Activated naive CD4-positive, alpha-beta T cell treated with anti-CD3 and anti-CD28 coated beads, Interleukin-2, amount 50 U/mL, for 72 hours (primary cell): ENCODE results near the gene ZBTB44. TPM values are rescaled to one million over a fixed set of nuclear protein-coding genes. Genes with fewer than 3 reads are reported as not detected.
"Not testable (repeated sequence)": the region's sequence is repeated elsewhere in the genome, so short reads cannot be mapped to it uniquely, and the experiment has no call there.

Experiments
- ATAC-seq, 2 donors: fragments of 150-1000 bp; cut with Tn5 transposase; 2 replicates each; pipeline ENCODE4 v1.10.0; 2021; ENCODE audit warnings: mild to moderate bottlenecking in 2 of 2, moderate library complexity in 2 of 2
- DNase-seq, 2 donors: peaks; one replicate each; pipeline ENCODE4 v3.0.0; 2021 to 2022; ENCODE audit warnings: low spot score in 2 of 2
- H3K27ac Mint-ChIP-seq, 2 donors: one replicate each; pipeline ENCODE4 v1.8.0; 2022; ENCODE audit warnings: mild to moderate bottlenecking in 2 of 2, mixed read lengths in 2 of 2
- H3K36me3 Mint-ChIP-seq, 2 donors: one replicate each; pipeline ENCODE4 v1.8.0; 2022; ENCODE audit warnings: mixed read lengths in 2 of 2
- H3K9me3 Mint-ChIP-seq, 2 donors: one replicate each; pipeline ENCODE4 v1.8.0; 2022; ENCODE audit warnings: mixed read lengths in 2 of 2
- total RNA-seq, 2 donors: library from RNA; stranded (reverse); gene quantifications; one replicate each; pipeline ENCODE4 v1.2.3, GENCODE V29; 2022

Gene ZBTB44
- total RNA-seq, 2 donors from 2014 or later, result 43.4 to 47.2 TPM

DNA sequence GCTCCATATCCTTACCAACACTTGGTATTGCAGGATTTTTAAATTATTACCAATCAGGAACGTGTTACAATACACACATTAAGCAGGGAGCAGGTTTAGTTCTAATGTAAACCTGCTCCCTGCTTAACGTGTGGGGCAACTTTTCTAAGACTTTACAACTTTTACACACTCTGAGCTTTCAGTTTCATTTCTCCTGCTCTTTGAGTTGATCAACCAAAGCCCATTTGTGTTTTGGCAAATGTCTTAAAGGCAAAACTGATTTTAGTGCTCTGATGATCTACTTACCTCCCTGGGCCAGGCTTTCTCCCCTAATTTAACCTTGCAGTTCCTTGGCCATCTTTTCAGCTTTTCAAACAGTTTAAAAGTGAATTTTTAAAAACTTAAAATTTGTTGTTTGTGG is 70.9 kb downstream of the ZBTB44 start:
- no peaks in the 10 kb centered on the region for H3K36me3 Mint-ChIP-seq
- H3K9me3 Mint-ChIP-seq, result no peaks in the 10 kb centered on the region
- DNase-seq (no peak), ATAC-seq (no peak)
- H3K27ac Mint-ChIP-seq, result no peak overlapping the region

DNA sequence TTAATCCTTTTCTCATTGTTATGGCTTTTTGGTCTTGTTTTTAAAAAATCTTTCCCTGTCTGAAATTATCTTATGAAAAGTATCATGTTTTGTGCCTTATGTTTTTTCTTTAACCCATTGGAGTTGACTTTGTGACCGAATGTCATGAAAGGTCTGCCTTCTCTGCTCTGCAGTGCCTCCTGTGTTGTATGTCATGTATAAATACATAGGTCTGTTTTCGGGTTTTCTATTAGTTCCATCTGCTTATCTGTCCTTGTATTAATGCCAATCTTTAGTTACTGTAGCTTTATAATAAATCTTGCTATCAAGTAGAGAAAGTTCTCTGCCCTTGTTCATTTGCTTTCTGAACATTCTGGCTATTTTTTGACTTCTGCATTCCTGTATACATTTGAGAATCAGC is 73.0 kb downstream of the ZBTB44 start:
- ATAC-seq, result no peak
- Mint-ChIP-seq H3K27ac (no peak overlapping the region), H3K9me3 (no peaks in the 10 kb centered on the region), H3K36me3 (no peaks in the 10 kb centered on the region)
- no peak for DNase-seq

DNA sequence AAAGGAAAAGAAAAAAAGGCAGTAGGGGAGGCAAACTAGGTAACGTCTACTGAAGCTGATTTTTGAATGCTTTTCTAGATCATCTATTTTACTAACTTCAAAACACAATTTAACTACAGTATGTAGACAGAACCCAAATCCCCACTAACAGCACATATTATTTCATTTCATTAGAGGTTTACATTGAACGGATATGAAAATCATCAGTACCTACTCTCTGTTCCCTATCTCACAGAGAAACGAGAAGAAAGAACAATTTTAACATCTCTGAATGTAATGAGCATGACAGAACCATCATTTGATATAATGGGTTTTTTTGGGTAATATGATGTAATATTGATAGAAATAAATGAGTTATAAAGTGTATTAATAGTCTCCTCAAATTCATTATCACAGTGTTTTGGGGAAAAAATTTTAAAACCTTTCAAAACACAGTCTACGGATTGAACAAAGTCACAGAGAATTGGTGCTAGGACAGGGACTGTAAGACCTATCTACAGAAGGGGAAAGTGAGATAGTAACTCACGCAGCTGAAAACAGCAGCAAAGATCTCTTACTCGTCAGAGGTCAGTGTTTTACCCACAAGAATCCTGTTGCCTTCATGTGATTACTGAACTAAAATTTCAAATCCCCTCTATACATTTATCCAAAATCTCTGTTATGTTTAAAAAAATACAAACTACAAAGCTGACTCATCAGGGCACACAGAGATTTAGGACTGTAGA is 77.3 kb downstream of the ZBTB44 start:
- DNase-seq (no peak), ATAC-seq (no peak)
- Mint-ChIP-seq H3K27ac (no peak overlapping the region), H3K9me3 (no peaks in the 10 kb centered on the region), H3K36me3 (no peaks in the 10 kb centered on the region)

DNA sequence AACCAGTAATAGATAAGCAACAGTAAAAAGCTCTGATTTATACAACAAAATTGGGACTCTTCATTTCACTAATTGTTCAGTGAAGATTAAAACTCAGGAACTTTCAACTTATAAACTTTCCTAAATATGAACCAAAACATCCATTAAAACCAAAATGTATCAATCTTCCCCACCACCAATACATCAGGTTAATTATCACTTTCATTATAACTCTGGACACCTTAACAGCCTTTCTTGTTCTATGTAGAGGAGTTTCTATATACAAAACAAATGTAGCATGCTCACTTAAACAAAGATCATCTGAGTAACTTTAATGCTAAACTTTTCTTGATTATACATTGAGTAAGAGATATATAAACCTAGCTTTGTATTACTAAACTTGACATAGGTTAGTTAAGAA is 80.4 kb downstream of the ZBTB44 start:
- Mint-ChIP-seq H3K27ac (no peak overlapping the region), H3K36me3 (no peaks in the 10 kb centered on the region), H3K9me3 (no peaks in the 10 kb centered on the region)
- DNase-seq (no peak), ATAC-seq (no peak)

DNA sequence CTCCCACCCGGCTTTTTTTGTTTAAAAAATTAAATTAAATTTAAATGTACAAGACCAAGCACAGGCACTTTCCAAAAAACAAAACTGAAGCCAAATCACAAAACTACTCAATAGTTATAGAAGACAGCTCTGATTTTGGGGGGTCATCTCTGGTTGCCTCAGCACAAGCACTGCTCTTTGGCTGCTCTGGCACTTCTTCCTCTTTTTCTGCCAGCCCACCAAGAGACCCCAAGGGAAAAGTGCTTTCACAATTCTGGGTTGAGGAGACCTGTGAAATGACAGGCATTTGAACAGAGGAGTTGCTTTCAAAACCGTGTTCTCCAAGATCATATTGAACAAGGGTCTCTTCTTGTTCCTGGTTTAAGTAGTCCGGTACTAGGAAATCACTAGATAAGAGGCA is 80.8 kb downstream of the ZBTB44 start:
- not testable (repeated sequence) for H3K9me3 Mint-ChIP-seq, H3K36me3 Mint-ChIP-seq, ATAC-seq

DNA sequence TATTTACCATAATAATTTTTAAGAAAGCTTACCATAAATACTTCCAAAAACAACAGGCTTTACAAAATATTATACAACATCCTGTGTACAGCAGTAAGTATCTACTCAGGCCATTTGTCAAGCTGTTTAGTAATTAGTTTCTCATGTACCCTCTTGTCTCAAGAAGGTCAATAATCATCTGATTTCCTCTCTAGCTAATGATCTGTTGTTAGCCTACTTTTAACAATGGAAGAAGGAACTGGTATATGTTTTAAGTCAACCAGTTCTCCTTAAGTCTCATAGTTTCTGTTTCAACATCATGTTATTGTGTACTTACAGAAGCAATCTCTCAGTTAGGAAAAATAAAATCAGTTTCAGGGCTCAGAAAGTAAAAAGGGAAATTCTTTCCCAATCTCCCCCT is 81.2 kb downstream of the ZBTB44 start:
- not testable (repeated sequence) for ATAC-seq, DNase-seq, H3K36me3 Mint-ChIP-seq, H3K9me3 Mint-ChIP-seq, H3K27ac Mint-ChIP-seq

More for the DNA sequence above, 80.8 kb downstream of the ZBTB44 start:
- not testable (repeated sequence) for DNase-seq, H3K27ac Mint-ChIP-seq

DNA sequence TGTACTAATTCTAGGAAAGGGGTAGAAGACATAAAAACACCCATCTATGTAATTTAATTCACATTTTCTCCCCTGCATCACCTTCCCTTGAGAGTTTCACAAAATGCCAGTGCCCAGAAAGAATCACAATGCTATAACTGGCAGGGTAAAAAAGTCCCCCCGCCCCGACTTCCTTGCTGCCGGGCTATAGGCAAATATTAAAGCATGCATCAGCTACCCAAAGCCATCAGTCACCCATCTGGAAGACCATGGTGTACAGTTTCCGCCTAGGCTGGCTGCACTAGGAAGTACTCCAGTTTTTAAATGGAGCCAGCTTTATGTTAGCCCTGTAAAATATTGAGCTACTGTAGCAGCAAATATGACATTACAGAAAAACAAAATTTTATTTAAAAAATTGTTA is 87.3 kb downstream of the ZBTB44 start:
- DNase-seq (no peak), ATAC-seq (no peak)
- H3K27ac Mint-ChIP-seq, result peak overlapping the region in 1 of 2 donors; percentile 38
- no peaks in the 10 kb centered on the region for H3K36me3 Mint-ChIP-seq
- H3K9me3 Mint-ChIP-seq, result no peaks in the 10 kb centered on the region

DNA sequence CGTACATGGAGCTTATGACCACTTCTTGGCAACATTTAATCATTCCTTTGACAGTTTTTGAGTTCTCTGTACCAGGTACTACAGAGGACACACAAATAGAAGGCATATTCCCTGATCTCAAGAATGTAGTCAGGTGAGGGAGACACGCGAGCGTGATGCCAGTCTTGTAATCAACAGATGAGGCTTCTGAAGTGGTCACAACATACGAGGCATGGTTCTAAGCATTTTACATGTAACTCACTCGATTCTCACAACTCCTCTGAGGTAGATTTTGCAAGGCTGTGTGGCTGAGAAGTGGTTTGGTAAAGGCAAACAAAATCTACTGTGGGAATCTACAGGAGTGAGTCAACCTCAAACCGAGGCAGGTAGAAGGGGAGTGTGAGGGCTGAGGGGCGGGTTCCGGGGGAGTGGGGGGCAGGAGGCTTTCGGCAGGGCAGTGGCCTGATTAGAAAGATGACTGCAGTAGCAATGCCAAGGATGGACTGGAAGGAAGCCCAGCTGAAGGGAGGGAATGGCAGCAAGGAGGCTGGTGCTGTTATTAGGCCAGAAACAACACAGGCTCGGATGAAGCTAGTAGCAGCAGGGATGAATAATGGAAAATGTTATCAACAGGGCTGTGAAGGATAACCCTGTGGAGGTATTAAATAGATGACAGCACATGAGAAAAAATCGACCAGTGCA is 91.3 kb downstream of the ZBTB44 start:
- peak overlapping the region in 1 of 2 donors; percentile 48 for H3K27ac Mint-ChIP-seq
- no peaks in the 10 kb centered on the region for H3K9me3 Mint-ChIP-seq
- H3K36me3 Mint-ChIP-seq, result no peaks in the 10 kb centered on the region
- peak; percentile 35 to 37 for ATAC-seq
- no peak for DNase-seq

DNA sequence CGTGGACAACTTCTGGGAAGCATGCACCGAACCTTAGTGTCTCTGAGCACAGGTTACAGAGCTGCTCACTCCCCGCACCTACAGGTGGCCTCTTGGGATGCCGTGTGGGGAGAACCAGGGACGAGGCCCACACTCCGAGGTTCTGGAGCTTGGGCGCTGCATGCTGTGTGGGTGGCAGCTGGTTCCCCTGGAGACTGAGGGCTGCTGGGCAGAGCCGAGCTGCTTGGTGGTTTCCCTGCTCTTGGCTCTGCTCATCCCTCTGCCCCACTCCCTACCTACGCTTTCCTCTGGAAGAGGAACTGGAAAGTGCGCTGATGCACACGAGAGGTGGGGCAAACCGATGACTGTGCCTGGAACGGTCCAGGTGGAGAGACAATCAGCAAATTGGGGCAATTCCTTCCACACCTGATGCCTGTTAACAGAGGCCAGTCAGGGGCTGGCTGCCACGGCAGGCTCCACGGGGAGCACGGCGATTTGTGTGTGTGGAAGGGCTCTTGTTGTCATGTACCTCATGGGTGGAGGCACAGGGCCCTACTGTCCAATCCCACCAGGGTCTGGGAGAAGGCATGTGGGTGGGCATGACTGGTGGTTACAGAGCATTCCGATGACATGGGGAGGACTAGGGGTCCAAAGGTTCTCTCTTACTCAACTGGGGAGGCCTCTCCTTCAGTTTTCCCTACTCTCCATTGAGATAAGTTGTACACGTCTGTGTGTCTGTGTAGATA is 94.2 kb downstream of the ZBTB44 start:
- Mint-ChIP-seq H3K9me3 (no peaks in the 10 kb centered on the region), H3K36me3 (no peaks in the 10 kb centered on the region), H3K27ac (no peak overlapping the region)
- no peak for ATAC-seq
- no peak for DNase-seq

DNA sequence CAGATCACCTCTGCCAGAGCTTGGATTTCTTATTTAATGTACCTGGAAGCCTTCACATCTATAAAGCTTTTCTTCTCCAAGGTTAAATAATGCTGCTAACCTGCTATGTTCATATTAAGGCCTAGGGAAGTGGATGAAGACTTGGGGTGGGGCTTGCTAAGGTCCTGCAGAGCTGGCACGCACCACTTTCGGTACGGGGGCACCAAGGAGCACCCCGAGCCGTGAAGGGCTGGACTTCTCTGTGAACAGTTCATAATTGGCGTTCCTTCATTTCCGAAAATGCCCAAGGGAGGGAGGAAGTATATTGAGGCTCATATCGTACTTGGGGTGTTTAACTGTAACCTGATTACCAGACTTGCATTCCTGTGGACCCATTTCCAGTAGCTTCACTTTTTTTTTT is 95.6 kb downstream of the ZBTB44 start:
- H3K27ac Mint-ChIP-seq, result no peak overlapping the region
- DNase-seq (no peak), ATAC-seq (no peak)
- no peaks in the 10 kb centered on the region for H3K9me3 Mint-ChIP-seq
- H3K36me3 Mint-ChIP-seq, result no peaks in the 10 kb centered on the region

DNA sequence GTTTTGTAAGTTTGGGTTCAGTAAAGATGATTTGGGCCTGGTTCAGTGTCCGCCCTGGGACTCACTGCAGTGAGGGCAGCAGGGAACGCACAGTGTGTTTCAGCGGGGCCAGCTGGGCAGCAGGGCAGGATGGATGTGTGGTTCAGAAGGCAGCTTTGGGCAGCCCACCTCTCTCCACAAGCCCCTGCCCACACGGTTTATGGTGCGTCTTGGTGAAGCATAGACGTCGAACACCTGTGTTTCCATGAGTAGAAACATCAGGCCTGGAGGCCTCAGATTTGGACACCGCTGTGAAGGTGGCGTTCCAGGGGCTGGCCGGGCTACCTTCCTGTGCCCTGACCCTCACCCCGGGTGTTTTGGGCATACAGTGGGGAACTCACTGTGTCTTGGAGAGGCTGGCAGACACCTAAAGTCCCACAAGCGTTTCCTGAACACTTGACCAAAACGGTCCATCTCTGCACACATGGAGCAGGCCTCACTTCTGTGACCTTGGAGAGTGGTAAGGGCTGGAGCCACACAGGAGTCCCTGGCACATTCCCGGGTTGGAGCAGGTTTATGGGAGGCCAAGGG is 96.1 kb downstream of the ZBTB44 start:
- ATAC-seq, result no peak
- no peaks in the 10 kb centered on the region for H3K9me3 Mint-ChIP-seq
- no peak overlapping the region for H3K27ac Mint-ChIP-seq
- DNase-seq, result peak in 1 of 2 donors; percentile 30
- no peaks in the 10 kb centered on the region for H3K36me3 Mint-ChIP-seq

DNA sequence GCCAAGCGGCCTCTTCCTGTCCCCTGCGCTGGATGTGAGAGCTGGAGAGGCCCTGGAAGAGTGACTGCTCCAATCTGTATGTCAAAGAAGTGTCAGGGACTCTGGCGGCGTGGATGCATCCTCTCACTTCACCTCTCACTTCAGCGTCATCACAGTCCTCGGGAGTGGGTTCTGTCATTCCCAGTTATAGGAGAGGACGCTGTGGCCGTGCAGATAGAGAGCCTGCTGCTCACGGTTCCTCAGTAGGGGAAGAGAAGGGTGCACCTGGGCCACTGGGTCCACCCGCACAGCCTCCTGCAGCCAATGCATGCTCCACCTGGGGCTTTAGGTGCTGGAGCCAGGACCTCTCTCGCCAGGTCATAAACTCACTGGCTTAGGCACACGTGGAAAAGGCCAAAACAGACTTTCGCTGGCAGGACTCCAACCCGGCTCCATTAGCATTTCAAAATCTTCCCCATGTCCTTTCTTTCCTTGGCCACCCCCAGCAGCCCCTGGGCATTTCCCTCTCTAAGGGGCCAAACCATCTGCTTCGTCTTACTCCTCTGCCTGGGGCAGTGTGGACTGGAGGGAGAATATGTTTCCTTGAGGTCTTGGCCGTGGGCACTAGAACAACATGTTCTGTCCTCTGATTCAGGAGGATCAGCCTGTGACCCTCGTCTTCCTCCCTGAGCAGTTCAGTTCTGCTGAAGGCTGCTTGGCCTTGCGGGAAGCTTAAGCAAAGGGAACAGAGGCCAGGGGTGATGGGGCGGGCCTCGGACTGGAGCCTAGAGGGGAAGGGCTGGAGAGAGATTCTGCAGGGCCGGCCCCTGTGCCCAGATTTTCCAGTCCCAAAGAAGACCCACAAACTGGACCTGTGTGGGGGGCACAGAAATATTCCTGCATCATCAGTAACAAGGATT is 97.3 kb downstream of the ZBTB44 start:
- DNase-seq (peak in 1 of 2 donors; percentile 39), ATAC-seq (no peak)
- Mint-ChIP-seq H3K27ac (no peak overlapping the region), H3K36me3 (no peaks in the 10 kb centered on the region), H3K9me3 (no peaks in the 10 kb centered on the region)

DNA sequence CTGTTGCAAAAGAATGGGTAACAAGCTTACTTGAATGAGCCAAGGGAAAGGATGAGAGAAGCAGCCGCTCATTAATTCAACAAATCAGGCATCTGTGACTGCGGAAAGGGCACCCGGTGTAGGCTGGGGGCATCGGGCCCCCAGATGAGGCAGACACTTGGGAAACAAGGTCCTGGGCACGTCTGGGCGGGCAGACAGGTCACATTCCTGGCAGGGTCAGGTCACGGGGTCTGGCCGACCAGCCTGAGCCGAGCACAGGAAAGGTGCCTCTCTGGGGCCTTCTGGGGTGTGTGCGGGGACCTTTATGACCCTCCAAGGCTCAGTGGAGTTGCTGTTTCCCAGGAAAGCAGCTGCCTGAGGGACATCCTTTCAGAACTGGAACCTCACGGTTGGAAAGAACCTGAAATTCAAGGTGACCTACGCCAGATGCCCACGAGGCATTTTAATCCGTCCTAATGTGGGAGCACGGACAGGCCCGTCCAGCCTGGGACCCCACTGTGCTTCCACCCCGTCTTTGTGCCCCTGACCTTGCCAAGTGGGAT is 98.1 kb downstream of the ZBTB44 start:
- no peak for ATAC-seq
- DNase-seq, result peak in 1 of 2 donors; percentile 49
- Mint-ChIP-seq H3K9me3 (no peaks in the 10 kb centered on the region), H3K36me3 (no peaks in the 10 kb centered on the region), H3K27ac (no peak overlapping the region)

DNA sequence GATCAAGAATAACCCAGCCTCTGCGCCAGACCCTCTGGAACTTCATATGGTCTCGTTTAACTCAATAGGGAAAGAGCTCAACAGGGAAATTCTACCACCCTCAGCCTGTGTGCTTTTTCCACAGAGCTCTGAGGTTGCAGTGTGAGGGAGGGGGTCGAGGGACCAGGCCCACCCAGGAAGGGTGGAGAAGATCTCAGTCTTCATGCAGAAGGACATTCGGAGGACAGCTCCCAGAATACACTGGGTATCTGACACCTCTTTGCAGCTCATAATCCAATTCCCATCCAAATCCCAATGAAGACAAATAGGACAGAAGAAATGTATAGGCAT is 98.5 kb downstream of the ZBTB44 start:
- no peak for ATAC-seq
- no peak overlapping the region for H3K27ac Mint-ChIP-seq
- no peak for DNase-seq
- H3K36me3 Mint-ChIP-seq, result no peaks in the 10 kb centered on the region
- H3K9me3 Mint-ChIP-seq, result no peaks in the 10 kb centered on the region

DNA sequence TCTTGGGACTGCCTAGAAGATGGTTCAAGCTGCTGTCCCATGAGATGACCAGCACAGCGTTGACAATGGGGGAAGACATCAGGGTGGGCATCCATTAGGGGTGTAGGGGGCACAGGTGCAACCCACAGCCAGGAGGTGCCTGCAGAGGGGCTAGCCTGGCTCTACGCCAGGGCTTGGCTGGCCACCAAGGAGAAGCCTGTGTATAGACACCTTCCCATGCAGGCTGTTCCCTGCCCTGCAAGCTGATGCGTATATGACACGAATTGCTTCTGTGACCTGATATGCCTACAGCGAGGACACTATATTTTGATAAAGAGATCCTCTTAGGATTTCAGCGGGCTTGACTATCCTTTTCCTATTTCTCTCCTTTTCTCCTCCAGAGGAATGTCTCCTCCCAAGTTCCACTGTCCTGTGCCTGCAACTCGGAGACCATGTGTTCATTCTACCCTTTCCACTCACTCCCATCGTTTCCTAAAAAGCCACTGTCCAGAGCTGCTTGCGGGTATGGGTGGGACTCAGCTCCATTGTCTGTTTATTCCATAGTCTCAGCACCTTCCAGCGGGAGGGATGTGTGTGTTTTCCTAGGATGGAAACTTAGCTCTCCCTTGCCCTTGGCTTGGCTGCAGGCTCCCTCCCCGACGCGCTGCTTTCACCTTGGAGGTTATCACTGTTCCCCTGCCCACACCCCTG is 99.0 kb downstream of the ZBTB44 start:
- DNase-seq, result no peak
- Mint-ChIP-seq H3K36me3 (no peaks in the 10 kb centered on the region), H3K9me3 (no peaks in the 10 kb centered on the region), H3K27ac (no peak overlapping the region)
- ATAC-seq, result no peak
